ENCODE results near the gene RDH13. TPM values are rescaled to one million over a fixed set of nuclear protein-coding genes. Genes with fewer than 3 reads are reported as not detected.

RDH13 gene
- total RNA-seq, 1 donor from 2014 or later, result 37.3 TPM

DNA sequence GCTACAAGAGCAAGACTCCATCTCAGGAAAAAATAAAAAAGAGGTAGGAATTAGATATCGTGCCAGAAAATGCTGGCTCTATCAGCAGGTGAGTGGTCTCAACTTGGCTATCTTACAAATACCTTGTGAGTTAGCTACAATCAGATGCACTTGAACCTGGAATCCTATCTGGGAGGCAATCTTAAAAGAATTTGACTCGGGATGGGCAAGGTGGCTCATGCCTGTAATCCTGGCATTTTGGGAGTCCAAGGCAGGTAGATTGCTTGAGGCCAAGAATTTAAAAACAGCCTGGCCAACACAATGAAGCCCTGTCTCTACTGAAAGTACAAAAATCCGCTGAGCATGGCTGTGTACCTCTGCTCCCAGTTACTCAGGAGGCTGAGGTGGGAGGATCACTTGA lies 67.4 kb downstream of the RDH13 start:
- TF ChIP-seq POLR2A (IDR thresholded peaks at IDR 0.05) (no peak), POLR2AphosphoS5 (IDR thresholded peaks at IDR 0.05; ENCODE audit: insufficient read depth in 1 of 2, low read depth in 1 of 2) (no peak)
- TF ChIP-seq, protein P1, sequence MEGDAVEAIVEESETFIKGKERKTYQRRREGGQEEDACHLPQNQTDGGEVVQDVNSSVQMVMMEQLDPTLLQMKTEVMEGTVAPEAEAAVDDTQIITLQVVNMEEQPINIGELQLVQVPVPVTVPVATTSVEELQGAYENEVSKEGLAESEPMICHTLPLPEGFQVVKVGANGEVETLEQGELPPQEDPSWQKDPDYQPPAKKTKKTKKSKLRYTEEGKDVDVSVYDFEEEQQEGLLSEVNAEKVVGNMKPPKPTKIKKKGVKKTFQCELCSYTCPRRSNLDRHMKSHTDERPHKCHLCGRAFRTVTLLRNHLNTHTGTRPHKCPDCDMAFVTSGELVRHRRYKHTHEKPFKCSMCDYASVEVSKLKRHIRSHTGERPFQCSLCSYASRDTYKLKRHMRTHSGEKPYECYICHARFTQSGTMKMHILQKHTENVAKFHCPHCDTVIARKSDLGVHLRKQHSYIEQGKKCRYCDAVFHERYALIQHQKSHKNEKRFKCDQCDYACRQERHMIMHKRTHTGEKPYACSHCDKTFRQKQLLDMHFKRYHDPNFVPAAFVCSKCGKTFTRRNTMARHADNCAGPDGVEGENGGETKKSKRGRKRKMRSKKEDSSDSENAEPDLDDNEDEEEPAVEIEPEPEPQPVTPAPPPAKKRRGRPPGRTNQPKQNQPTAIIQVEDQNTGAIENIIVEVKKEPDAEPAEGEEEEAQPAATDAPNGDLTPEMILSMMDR (IDR thresholded peaks at IDR 0.05), result no peak
- no peaks in the 10 kb centered on the region for H3K9me3 ChIP-seq
- H3K27me3 ChIP-seq, result no peaks in the 10 kb centered on the region
- H3K27ac ChIP-seq, result no peak overlapping the region
- H3K4me3 ChIP-seq, result no peak overlapping the region
- no peak for DNase-seq (ENCODE audit: extremely low spot score in 2 of 2)
- H3K36me3 ChIP-seq, result no peaks in the 10 kb centered on the region
- intact Hi-C loops (cut with DNase I), result no loop called here
- H3K4me1 ChIP-seq, result no peaks in the 10 kb centered on the region

Other genes with a start within 250 kb of the RDH13 start
- gene KIR3DL1, start 246.7 kb downstream of the RDH13 start, total RNA-seq, result not detected
- gene KIR2DS4, start 230.5 kb downstream of the RDH13 start, total RNA-seq, result not detected
- gene KIR3DL2, start 212.7 kb downstream of the RDH13 start, total RNA-seq, result not detected
- 2.2 TPM for gene FCAR, start 188.9 kb downstream of the RDH13 start, total RNA-seq
- 2.7 TPM for gene NCR1, start 157.0 kb downstream of the RDH13 start, total RNA-seq
- gene NLRP7, start 115.6 kb downstream of the RDH13 start, total RNA-seq, result not detected
- 2.7 TPM for gene NLRP2, start 96.8 kb downstream of the RDH13 start, total RNA-seq
- 0.49 TPM for gene GP6, start 24.9 kb downstream of the RDH13 start, total RNA-seq
- 180 TPM for gene EPS8L1, start 12.7 kb upstream of the RDH13 start, total RNA-seq
- gene PPP1R12C, start 54.5 kb upstream of the RDH13 start, total RNA-seq, result 108 TPM
- 9.1 TPM for gene TNNT1, start 86.1 kb upstream of the RDH13 start, total RNA-seq
- gene TNNI3, start 94.6 kb upstream of the RDH13 start, total RNA-seq, result not detected
- gene DNAAF3, start 103.5 kb upstream of the RDH13 start, total RNA-seq, result 5.6 TPM
- gene SYT5, start 117.1 kb upstream of the RDH13 start, total RNA-seq, result not detected
- 4.4 TPM for gene PTPRH, start 146.4 kb upstream of the RDH13 start, total RNA-seq
- 2.9 TPM for gene TMEM86B, start 165.6 kb upstream of the RDH13 start, total RNA-seq
- 30.4 TPM for gene PPP6R1, start 195.9 kb upstream of the RDH13 start, total RNA-seq
- 29.5 TPM for gene HSPBP1, start 217.0 kb upstream of the RDH13 start, total RNA-seq
- 10.1 TPM for gene BRSK1, start 220.8 kb upstream of the RDH13 start, total RNA-seq

Data from vagina (tissue), 2 donors.